Colonic mucosa (tissue), 4 donors: ENCODE results near the gene APOD. TPM values are rescaled to one million over a fixed set of nuclear protein-coding genes. Genes with fewer than 3 reads are reported as not detected.

ENCODE experiments used
- DNase-seq: peaks from one replicate; pipeline ENCODE4 v3.0.0-alpha.2; 2020
- H3K27ac ChIP-seq: fragments of 200-600 bp; one replicate; pipeline ENCODE4 v1.8.0; 2021
- H3K27me3 ChIP-seq: fragments of 200-600 bp; one replicate; pipeline ENCODE4 v1.8.0; 2021
- H3K36me3 ChIP-seq: fragments of 200-600 bp; one replicate; pipeline ENCODE4 v1.8.0; 2021
- H3K4me1 ChIP-seq: fragments of 200-600 bp; one replicate; pipeline ENCODE4 v1.8.0; 2021; ENCODE audit warnings: mild to moderate bottlenecking
- H3K4me3 ChIP-seq: fragments of 200-600 bp; one replicate; pipeline ENCODE4 v1.8.0; 2021
- H3K9ac ChIP-seq, 2 donors: one replicate each; pipeline ENCODE4 v1.7.0; 2013; ENCODE audit warnings: control low read depth in 2 of 2, low read depth in 2 of 2, low read length in 2 of 2
- H3K9me3 ChIP-seq: fragments of 200-600 bp; one replicate; pipeline ENCODE4 v1.8.0; 2021
- CTCF ChIP-seq: fragments of 200-600 bp; IDR thresholded peaks from one replicate; pipeline ENCODE4 v1.8.0; 2022; ENCODE audit warnings: antibody characterized with exemption, mild to moderate bottlenecking
- intact Hi-C: fragments of 100-400 bp; cut with DNase I; formaldehyde crosslinking; loops from one replicate; pipeline ENCODE4 v1.14.1; 2022
- total RNA-seq, 2 donors: library from RNA; stranded (reverse); fragmentation: NEBNext Ultra II Directional in 1 of 2; extraction: Animal tissue kit (Norgen Biotek cat#: 25700) in 1 of 2; gene quantifications; one replicate each; pipeline ENCODE4 v1.2.1, GENCODE V29; 2021
- donor health status: healthy.
- donor health status: DM: no; HTN: no; CAD: no.
- donor health status: DM: no; HTN: no; CAD: no.

The APOD gene
- total RNA-seq, 2 donors from 2014 or later: 7.2 to 13.1 TPM

- Histone ChIP-seq H3K4me3 (no peak overlapping the region), H3K4me1 (no peaks in the 10 kb centered on the region), H3K9me3 (no peaks in the 10 kb centered on the region), H3K27me3 (no peaks in the 10 kb centered on the region), H3K36me3 (no peaks in the 10 kb centered on the region), H3K27ac (no peak overlapping the region), H3K9ac (no peak overlapping the region)
- no peak for TF ChIP-seq CTCF
- DNase-seq: no peak
- intact Hi-C loops: no loop called here
These were observed 12.8 kb downstream of the APOD start for GRCh38 chr3:195570912-195571311.

- Histone ChIP-seq H3K27ac (no peak overlapping the region), H3K9me3 (no peaks in the 10 kb centered on the region), H3K27me3 (no peaks in the 10 kb centered on the region), H3K4me1 (no peaks in the 10 kb centered on the region), H3K4me3 (no peak overlapping the region), H3K36me3 (no peaks in the 10 kb centered on the region), H3K9ac (no peak overlapping the region)
- intact Hi-C loops: no loop called here
- DNase-seq: no peak
- TF ChIP-seq CTCF: no peak
These were observed 13.4 kb downstream of the APOD start for GRCh38 chr3:195570344-195570743.

DNA sequence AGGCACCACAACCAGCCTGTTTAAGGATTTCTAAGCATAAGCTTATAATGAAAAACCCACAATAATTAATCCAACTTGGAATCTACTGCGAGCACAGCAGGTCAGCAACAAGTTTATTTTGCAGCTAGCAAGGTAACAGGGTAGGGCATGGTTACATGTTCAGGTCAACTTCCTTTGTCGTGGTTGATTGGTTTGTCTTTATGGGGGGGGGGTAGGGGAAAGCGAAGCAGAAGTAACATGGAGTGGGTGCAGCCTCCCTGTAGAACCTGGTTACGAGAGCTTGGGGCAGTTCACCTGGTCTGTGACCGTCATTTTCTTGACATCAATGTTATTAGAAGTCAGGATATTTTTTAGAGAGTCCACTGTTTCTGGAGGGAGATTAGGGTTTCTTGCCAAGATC is 15.1 kb downstream of the APOD start:
- H3K27ac ChIP-seq: no peak overlapping the region
- no peaks in the 10 kb centered on the region for H3K36me3 ChIP-seq
- no peak overlapping the region for H3K9ac ChIP-seq
- H3K27me3 ChIP-seq: no peaks in the 10 kb centered on the region
- H3K9me3 ChIP-seq: no peaks in the 10 kb centered on the region
- no peak for DNase-seq
- H3K4me1 ChIP-seq: no peaks in the 10 kb centered on the region
- no peak for TF ChIP-seq CTCF
- no peak overlapping the region for H3K4me3 ChIP-seq
- intact Hi-C loops: no loop called here

DNA sequence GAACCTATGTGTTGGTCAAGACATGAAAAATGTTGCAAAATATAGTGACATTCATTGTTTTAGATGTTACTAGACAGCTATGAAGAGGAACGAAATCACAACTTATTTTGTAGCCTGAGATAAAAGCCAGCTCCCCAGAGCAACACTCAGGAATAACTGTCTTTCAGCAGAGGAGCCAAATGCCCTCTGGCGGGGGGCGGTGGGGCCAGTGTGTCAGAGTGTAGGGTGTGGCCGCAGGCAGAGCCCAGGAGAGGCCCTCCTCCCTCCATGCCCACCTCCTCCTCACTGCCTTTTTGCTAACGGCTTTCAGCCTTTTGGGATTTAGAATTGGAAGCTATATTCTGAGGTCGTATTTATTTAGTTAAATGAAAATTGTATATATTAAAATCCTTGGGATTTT is 16.9 kb downstream of the APOD start:
- no peak overlapping the region for H3K9ac ChIP-seq
- DNase-seq: no peak
- intact Hi-C loops: no loop called here
- no peak for TF ChIP-seq CTCF
- H3K27me3 ChIP-seq: no peaks in the 10 kb centered on the region
- H3K36me3 ChIP-seq: no peaks in the 10 kb centered on the region
- no peak overlapping the region for H3K27ac ChIP-seq
- H3K4me1 ChIP-seq: no peaks in the 10 kb centered on the region
- H3K9me3 ChIP-seq: no peaks in the 10 kb centered on the region
- no peak overlapping the region for H3K4me3 ChIP-seq

GRCh38 chr3:195565716-195566115 is 18.0 kb downstream of the APOD start:
- Histone ChIP-seq H3K4me1 (no peaks in the 10 kb centered on the region), H3K27me3 (no peaks in the 10 kb centered on the region), H3K9me3 (no peaks in the 10 kb centered on the region), H3K9ac (no peak overlapping the region), H3K27ac (no peak overlapping the region), H3K36me3 (no peaks in the 10 kb centered on the region), H3K4me3 (no peak overlapping the region)
- intact Hi-C loops: no loop called here
- DNase-seq: no peak
- TF ChIP-seq CTCF: no peak

- Histone ChIP-seq H3K36me3 (no peaks in the 10 kb centered on the region), H3K4me3 (no peak overlapping the region), H3K27me3 (no peaks in the 10 kb centered on the region), H3K9ac (no peak overlapping the region), H3K9me3 (no peaks in the 10 kb centered on the region), H3K4me1 (no peaks in the 10 kb centered on the region), H3K27ac (no peak overlapping the region)
- no peak for TF ChIP-seq CTCF
- intact Hi-C loops: no loop called here
- DNase-seq: no peak
These were observed 20.4 kb downstream of the APOD start for GRCh38 chr3:195563317-195563716.
